Ovary (tissue), 9 donors: ENCODE results near the gene FHOD3. TPM values are rescaled to one million over a fixed set of nuclear protein-coding genes. Genes with fewer than 3 reads are reported as not detected.
A peak's percentile ranks its signal among the peaks of the same experiment; 100 is the strongest.

Experiments used
- DNase-seq, 5 donors: peaks; one replicate each; pipeline ENCODE4 v3.0.0-alpha.2; 2019 to 2020
- H3K27ac ChIP-seq, 2 donors: fragments of 200-600 bp; one replicate each; pipeline versions ENCODE4 v1.5.1 to v1.8.0; 2019 to 2022
- H3K27me3 ChIP-seq: fragments of 200-600 bp; one replicate; pipeline ENCODE4 v1.8.0; 2022
- H3K36me3 ChIP-seq: fragments of 200-600 bp; sonication (generic); one replicate; pipeline ENCODE4 v1.5.1; 2019
- H3K4me1 ChIP-seq: one replicate; pipeline ENCODE4 v1.8.1; 2013; ENCODE audit warnings: mild to moderate bottlenecking, moderate library complexity; ENCODE audit not compliant: insufficient read depth
- H3K4me3 ChIP-seq: fragments of 200-600 bp; sonication (generic); one replicate; pipeline ENCODE4 v1.5.1; 2017
- H3K9me3 ChIP-seq, 2 donors: fragments of 200-600 bp in 1 of 2; sonication (generic) in 1 of 2; one replicate each; pipeline versions ENCODE4 v1.5.1 to v1.8.1; 2013 to 2019; ENCODE audit warnings: mild to moderate bottlenecking in 1 of 2, moderate library complexity in 1 of 2
- EP300 ChIP-seq: sonication (generic); formaldehyde crosslinking; IDR thresholded peaks from one replicate; pipeline ENCODE4 v1.6.1; 2017; ENCODE audit warnings: antibody characterized with exemption
- POLR2A ChIP-seq: fragments of 450-650 bp; IDR thresholded peaks from one replicate; pipeline ENCODE4 v1.6.1; 2017; ENCODE audit warnings: antibody characterized with exemption, mild to moderate bottlenecking, moderate library complexity
- WGBS, 3 donors: extraction: QIAGEN DNeasy Blood & Tissue Kit in 1 of 3; methylation state at CpG; one replicate each; pipeline versions ENCODE4 v1.1.5 to v1.1.7; 2013 to 2017; 5-methylcytosine and 5-hydroxymethylcytosine counted together
- intact Hi-C, 4 donors: fragments of 100-400 bp; cut with DNase I; formaldehyde crosslinking; loops; one replicate each; pipeline versions ENCODE4 v1.11.0 to v1.15.1; 2022 to 2023
- polyA plus RNA-seq, 2 donors: library from polyadenylated mRNA; stranded (reverse); fragments of 200-250 nt in 1 of 2; fragments of 350-450 nt in 1 of 2; fragmentation: Illumina TruSeq in 1 of 2; extraction: RNeasy Lipid Tissue Mini Kit (QIAGEN cat#74804) in 1 of 2; gene quantifications; one replicate each; pipeline ENCODE4 v1.2.3, GENCODE V29; 2013 to 2014
- total RNA-seq, 7 donors: library from RNA; depleted of rRNA in 2 of 7; stranded (reverse); fragments of >200 nt in 2 of 7; fragmentation: NEBNext Ultra II Directional in 3 of 7; extraction: Animal tissue kit (Norgen Biotek cat#: 25700) in 3 of 7; gene quantifications; one replicate each; pipeline versions ENCODE4 v1.1.0 to v1.2.4, GENCODE V29; 2016 to 2023
- TF ChIP-seq, protein P1 (sequence below), 3 donors: fragments of 450-650 bp in 2 of 3; fragments of 200-600 bp in 1 of 3; IDR thresholded peaks; one replicate each; pipeline versions ENCODE4 v1.5.1 to v1.8.0; 2016 to 2022; ENCODE audit warnings: antibody characterized with exemption in 3 of 3, mild to moderate bottlenecking in 1 of 3
- donor health status: DM: no; HTN: no; CAD: no; lungs with moderate emphysema.
- donor health status: DM: no; HTN: no; CAD: no.
- donor health status: Bipolar disorder and iron deficiency.
- donor health status: DM: yes; HTN: yes; CAD: no.
- donor health status: DM: no; HTN: no; CAD: no.
- donor health status: DM: yes; HTN: yes; CAD: no.

Gene FHOD3
- total and polyA plus RNA-seq, 9 donors, result 3.5 to 62.5 (median 11.0) TPM

DNA sequence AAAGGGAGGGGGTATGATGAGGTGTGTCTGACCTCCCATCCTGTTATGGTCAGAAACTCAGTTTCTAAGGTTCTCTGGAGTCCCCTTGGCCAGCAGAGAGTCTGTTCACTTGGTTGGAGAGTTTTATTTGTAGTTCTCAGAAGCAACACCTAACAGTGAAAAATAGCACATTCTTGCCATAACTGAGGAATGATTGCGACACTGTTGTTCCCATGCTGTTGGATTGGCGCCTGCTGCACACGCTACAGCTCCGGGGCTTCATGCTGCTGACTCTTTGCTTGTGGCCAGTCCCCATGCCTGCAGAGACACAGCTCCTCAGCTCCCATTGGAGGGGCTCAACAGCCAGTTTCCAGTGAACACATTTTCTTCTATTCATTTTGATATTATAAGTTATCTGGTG is 489.2 kb downstream of the FHOD3 start:
- H3K4me3 ChIP-seq, result no peak overlapping the region
- no peak overlapping the region for H3K27ac ChIP-seq
- H3K4me1 ChIP-seq, result peaks cover 2% of the 10 kb centered on the region
- TF ChIP-seq EP300, result no peak
- no peak for TF ChIP-seq POLR2A
- 18 to 41% (median 31%) methylated on average over 4 of the region's 4 CpGs for WGBS, 3 donors
- H3K36me3 ChIP-seq, result no peaks in the 10 kb centered on the region
- H3K9me3 ChIP-seq, result no peaks in the 10 kb centered on the region
- H3K27me3 ChIP-seq, result no peaks in the 10 kb centered on the region
- peak in 4 of 5 donors; percentile 29 to 66 (median 43) for DNase-seq
- intact Hi-C loops, result no loop called here

DNA sequence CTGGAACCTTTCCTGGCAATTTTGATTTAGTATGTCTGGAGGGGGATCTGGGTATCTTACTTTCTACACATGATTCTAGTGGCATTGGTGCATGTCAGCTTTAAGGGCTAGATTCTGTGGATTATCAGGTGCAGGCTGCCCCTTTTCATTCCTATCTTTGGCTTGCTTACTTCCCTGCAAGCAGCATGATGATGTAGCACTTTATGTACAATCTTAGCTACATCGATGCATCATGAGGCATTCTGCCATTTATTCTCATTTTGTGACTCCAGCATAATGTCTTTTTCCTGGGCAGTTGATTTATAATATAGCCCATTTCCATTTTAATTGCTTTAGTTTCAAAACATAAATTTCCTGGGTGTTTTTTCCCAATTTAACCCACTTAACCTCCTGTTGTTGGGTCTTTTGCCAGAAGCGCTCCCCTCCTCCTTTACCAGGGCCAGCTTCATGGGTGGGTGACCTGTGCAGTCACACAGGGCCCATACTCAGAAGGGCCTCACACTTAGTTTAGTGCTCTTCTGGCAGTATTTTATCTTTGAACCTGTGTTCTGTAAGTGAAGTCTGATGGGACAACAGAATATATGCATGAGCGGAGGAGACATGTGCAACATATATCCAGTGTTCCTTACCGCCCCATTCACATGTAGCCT is 495.2 kb downstream of the FHOD3 start:
- Histone ChIP-seq H3K27ac (no peak overlapping the region), H3K4me3 (no peak overlapping the region), H3K36me3 (no peaks in the 10 kb centered on the region), H3K27me3 (no peaks in the 10 kb centered on the region), H3K9me3 (no peaks in the 10 kb centered on the region), H3K4me1 (no peaks in the 10 kb centered on the region)
- DNase-seq, result no peak
- TF ChIP-seq EP300 (no peak), POLR2A (no peak)
- TF ChIP-seq, protein P1, sequence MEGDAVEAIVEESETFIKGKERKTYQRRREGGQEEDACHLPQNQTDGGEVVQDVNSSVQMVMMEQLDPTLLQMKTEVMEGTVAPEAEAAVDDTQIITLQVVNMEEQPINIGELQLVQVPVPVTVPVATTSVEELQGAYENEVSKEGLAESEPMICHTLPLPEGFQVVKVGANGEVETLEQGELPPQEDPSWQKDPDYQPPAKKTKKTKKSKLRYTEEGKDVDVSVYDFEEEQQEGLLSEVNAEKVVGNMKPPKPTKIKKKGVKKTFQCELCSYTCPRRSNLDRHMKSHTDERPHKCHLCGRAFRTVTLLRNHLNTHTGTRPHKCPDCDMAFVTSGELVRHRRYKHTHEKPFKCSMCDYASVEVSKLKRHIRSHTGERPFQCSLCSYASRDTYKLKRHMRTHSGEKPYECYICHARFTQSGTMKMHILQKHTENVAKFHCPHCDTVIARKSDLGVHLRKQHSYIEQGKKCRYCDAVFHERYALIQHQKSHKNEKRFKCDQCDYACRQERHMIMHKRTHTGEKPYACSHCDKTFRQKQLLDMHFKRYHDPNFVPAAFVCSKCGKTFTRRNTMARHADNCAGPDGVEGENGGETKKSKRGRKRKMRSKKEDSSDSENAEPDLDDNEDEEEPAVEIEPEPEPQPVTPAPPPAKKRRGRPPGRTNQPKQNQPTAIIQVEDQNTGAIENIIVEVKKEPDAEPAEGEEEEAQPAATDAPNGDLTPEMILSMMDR (IDR thresholded peaks at IDR 0.05), result no peak
- 96 to 98% (median 97%) methylated on average over 4 of the region's 4 CpGs for WGBS, 3 donors
- intact Hi-C loops, result no loop called here

DNA sequence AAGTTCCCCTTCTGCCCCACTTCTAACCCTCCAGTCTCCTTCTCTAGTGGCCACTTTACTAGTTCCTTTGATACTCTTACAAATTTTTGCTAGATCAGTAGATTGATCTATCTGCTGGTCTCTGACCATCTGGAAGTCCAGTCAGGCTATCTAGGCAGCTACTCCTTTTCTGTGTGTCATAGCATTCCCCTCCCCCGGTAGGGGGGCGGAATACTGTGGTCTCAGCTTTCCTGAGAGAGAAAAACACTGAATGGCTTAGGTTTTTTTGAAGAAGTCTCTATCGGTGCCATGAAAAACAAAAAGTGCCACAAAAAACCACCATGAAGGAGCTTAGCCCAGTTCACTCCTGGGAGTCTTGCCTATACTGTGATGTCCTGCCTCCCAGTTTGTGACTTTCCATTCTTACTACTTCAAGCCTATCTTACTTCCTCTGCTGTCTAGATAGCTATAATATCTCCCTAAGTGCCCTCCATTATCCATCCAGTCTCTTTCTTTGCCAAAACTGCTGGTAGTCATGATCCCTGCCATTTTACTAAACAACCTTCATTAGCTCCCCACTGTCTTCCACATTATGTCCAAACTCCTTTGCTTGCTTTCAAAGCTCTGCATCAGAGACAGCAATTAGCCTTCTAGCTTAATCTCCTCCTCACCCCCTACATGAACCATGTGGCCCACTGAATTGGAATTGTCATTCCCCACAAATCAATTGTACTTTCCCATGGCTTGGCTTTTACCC is 501.4 kb downstream of the FHOD3 start:
- Histone ChIP-seq H3K4me1 (no peaks in the 10 kb centered on the region), H3K27me3 (no peaks in the 10 kb centered on the region), H3K9me3 (no peaks in the 10 kb centered on the region), H3K27ac (no peak overlapping the region), H3K36me3 (no peaks in the 10 kb centered on the region), H3K4me3 (no peak overlapping the region)
- intact Hi-C loops, result no loop called here
- no peak for TF ChIP-seq POLR2A
- no peak for TF ChIP-seq EP300
- TF ChIP-seq, protein P1 (IDR thresholded peaks at IDR 0.05), result no peak
- DNase-seq, result no peak
- 80 to 81% (median 80%) methylated on average over 3 of the region's 3 CpGs for whole genome bisulfite sequencing, 3 donors

DNA sequence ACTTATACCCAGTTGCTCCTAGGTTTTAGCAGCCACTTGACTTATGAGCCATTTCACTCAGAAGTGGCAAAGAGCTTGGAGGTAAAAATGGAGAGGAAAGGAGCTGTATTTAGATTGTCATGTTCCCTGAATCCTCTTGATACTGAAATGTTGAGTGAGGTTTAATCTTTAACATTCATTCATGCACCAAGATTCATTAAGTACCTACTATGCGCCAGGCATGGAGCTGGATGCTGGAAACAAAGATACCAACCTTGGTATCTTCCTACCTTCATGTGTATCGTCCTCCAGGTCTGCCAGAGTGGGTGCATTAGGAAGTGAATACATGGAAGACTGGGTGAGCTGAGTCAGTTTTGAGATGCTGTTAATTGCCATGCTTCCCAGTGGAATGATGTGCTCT is 507.6 kb downstream of the FHOD3 start:
- no peak for DNase-seq
- Histone ChIP-seq H3K36me3 (no peaks in the 10 kb centered on the region), H3K4me1 (no peaks in the 10 kb centered on the region), H3K4me3 (no peak overlapping the region), H3K9me3 (no peaks in the 10 kb centered on the region), H3K27ac (no peak overlapping the region), H3K27me3 (no peaks in the 10 kb centered on the region)
- intact Hi-C loops, result loop anchor here in 1 of 4 donors (10.0 kb wide), 1 partner anchor 100 kb away; no protein-coding TSS in a partner anchor
- WGBS, 3 donors, result 93 to 98% (median 98%) methylated on average over 2 of the region's 2 CpGs
- TF ChIP-seq POLR2A (no peak), EP300 (no peak)
- TF ChIP-seq, protein P1 (IDR thresholded peaks at IDR 0.05), result no peak

DNA sequence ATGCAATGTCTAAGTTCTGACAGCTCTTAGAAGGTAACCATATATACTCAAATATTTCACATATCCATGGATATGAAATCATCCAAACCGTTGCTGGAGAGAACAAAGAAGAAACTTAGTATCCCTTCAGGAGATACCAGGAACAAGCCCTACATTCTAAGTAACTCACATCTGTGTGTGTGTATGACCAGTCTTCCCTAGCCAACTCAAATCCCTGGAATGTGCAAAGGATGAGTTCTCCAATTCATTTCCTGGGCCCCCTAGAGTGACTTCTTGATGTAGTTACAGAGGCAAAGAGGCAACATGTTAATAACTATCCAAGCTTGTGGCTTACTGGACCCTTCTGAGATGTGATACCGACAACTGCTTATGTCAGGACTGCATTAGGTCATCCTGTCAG is 511.2 kb downstream of the FHOD3 start:
- no peaks in the 10 kb centered on the region for H3K36me3 ChIP-seq
- H3K27me3 ChIP-seq, result no peaks in the 10 kb centered on the region
- peaks cover 6% of the 10 kb centered on the region for H3K4me1 ChIP-seq
- no peak for DNase-seq
- H3K9me3 ChIP-seq, result no peaks in the 10 kb centered on the region
- 71 to 91% (median 80%) methylated on average over 2 of the region's 2 CpGs for WGBS, 3 donors
- TF ChIP-seq, protein P1 (IDR thresholded peaks at IDR 0.05), result no peak
- no peak overlapping the region for H3K27ac ChIP-seq
- H3K4me3 ChIP-seq, result no peak overlapping the region
- intact Hi-C loops, result loop anchor here in 1 of 4 donors (10.0 kb wide), 1 partner anchor 104 kb away; no protein-coding TSS in a partner anchor
